MM.1S (cell line): ENCODE data around the gene NDOR1.

Source experiments
- EZH2 ChIP-seq: fragments of 300-600 bp; sonication (generic); optimal IDR thresholded peaks from 2 replicates; pipeline ENCODE3; 2017; ENCODE audit warnings: low read depth, mild to moderate bottlenecking, antibody characterized with exemption, low read length, mixed read lengths
- TF ChIP-seq, protein P1 (sequence below): fragments of 300-600 bp; sonication (generic); IDR thresholded peaks from 2 replicates; pipeline ENCODE4 v1.5.1; 2016; ENCODE audit warnings: antibody characterized with exemption, low read length, mixed read lengths

DNA sequence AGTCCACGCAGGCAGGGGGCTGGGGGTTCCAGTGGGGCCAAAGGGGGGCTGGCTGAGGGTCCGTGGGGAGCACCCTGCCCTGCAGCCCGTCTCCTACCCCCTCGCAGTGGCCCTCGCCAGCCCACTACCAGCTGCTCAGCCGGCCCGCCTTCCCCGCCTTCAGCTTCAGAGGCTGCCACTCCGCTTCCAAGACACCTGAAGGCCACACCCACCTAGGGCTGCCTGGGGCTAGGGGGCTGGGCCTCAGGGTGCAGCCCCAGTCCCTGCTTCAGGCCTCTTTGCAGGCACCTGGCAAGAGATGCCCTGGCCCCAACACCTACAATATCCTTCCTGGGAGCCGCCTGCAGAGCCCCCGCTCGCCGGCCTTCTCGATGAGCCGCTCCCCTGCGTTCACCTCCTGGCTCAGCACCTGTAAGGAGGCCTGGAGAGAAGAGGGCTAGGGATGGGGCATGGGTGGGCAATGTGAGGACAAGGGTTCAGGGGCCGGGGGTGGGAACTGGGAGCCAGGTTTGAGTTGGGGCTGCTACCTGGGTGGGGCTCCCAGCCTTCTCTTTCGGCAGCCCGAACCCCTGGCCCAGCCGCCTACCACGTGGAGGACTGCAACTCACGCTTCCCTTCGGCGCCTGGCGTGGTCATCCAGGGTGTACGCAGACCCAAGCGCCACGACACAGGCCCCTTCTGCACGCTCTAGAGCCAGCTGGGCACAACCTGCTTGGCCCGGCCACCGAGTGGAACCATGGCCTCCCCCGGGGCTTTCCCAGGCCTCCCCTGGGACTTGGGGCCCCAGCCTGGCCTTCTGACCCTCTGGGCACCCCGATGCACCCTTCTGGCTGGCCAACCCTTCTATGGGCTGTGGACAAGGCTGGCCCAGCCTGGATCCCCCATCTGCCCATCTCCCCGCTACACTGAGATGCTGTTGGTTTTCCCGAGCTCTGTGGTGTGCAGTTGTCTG, 47.3 kb downstream of the NDOR1 start:
- TF ChIP-seq, protein P1, sequence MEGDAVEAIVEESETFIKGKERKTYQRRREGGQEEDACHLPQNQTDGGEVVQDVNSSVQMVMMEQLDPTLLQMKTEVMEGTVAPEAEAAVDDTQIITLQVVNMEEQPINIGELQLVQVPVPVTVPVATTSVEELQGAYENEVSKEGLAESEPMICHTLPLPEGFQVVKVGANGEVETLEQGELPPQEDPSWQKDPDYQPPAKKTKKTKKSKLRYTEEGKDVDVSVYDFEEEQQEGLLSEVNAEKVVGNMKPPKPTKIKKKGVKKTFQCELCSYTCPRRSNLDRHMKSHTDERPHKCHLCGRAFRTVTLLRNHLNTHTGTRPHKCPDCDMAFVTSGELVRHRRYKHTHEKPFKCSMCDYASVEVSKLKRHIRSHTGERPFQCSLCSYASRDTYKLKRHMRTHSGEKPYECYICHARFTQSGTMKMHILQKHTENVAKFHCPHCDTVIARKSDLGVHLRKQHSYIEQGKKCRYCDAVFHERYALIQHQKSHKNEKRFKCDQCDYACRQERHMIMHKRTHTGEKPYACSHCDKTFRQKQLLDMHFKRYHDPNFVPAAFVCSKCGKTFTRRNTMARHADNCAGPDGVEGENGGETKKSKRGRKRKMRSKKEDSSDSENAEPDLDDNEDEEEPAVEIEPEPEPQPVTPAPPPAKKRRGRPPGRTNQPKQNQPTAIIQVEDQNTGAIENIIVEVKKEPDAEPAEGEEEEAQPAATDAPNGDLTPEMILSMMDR, result no peak
- no peak for TF ChIP-seq EZH2
